Measurements from ENCODE around the gene NCKAP5.

- TF ChIP-seq POLR2A (IDR thresholded peaks at IDR 0.05) (no peak), CTCF (IDR thresholded peaks at IDR 0.05 in 4 of 5, conservative IDR thresholded peaks at IDR 0.05 in 1 of 5) (no peak)
Measured at GRCh38 chr2:133077269-133077822, 490.9 kb downstream of the NCKAP5 start.
